ENCODE data around the gene PCSK1. TPM values are rescaled to one million over a fixed set of nuclear protein-coding genes. Genes with fewer than 3 reads are reported as not detected.
"Not testable (repeated sequence)": the region's sequence is repeated elsewhere in the genome, so short reads cannot be mapped to it uniquely, and the experiment has no call there.

Gene PCSK1
- total RNA-seq, 1 experiment from 2014 or later = not detected

DNA sequence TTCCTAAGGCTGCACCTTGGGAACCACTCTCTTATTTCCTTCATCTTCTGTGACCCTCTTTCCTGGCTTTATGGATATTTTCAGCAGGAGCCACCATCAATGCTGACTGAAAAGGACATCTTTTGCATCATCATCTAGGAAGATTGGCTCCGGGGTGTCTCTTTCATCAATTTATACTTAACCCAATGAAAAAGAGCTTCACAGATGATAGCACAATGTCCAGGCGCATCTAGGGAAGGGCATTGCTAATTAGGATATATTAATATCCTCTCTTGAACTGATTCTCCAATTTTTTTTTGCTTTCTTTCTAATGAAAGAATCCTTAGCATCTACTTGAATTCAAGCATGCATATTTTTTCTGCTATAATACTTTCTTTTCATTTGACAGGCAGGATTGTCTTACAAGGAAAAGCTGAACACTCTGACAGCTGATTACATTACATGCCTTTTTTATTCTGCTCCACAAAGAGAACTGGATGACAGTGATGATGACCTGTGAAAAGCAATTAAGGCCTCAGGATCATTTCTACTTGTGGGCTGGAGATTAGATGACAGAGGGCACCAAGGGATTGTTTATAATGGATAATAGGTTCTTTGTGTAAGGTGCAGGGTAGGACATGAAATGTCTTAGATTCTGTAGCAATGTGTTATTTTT lies 60.2 kb downstream of the PCSK1 start:
- no peaks in the 10 kb centered on the region for H3K36me3 ChIP-seq
- H3K4me1 ChIP-seq = no peaks in the 10 kb centered on the region
- no peaks in the 10 kb centered on the region for H3K9me3 ChIP-seq (replicated peaks)
- DNase-seq = no peak
- H3K27ac ChIP-seq = no peak overlapping the region
- H3K27me3 ChIP-seq = 0 out of 2 replicates have a peak, but pooled peaks cover 3% of the 10 kb centered on the region
- no peak overlapping the region for H3K4me3 ChIP-seq

DNA sequence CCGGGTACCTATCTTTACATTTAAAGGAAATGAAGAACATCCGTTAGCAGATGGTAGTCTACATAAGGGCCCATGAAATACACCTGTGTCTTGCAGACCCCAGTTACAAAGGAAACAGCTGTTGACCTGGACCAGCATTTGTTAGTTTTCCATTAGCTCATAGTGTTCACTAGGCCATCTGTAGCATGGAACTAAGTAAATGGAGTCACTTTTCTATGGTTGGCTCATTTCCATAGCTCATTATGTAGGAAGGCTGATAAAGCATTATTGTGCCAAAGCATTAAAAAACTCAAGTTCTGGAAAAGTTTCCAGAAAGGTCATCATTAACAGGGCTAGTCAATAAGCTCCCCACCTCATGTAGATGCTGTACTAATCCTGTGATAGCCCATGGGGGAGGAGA lies 62.1 kb downstream of the PCSK1 start:
- H3K4me1 ChIP-seq = no peaks in the 10 kb centered on the region
- H3K36me3 ChIP-seq = no peaks in the 10 kb centered on the region
- no peak for DNase-seq
- 0 out of 2 replicates have a peak, but pooled peaks cover 3% of the 10 kb centered on the region for H3K27me3 ChIP-seq
- no peak overlapping the region for H3K4me3 ChIP-seq
- no peaks in the 10 kb centered on the region for H3K9me3 ChIP-seq (replicated peaks)
- H3K27ac ChIP-seq = no peak overlapping the region

DNA sequence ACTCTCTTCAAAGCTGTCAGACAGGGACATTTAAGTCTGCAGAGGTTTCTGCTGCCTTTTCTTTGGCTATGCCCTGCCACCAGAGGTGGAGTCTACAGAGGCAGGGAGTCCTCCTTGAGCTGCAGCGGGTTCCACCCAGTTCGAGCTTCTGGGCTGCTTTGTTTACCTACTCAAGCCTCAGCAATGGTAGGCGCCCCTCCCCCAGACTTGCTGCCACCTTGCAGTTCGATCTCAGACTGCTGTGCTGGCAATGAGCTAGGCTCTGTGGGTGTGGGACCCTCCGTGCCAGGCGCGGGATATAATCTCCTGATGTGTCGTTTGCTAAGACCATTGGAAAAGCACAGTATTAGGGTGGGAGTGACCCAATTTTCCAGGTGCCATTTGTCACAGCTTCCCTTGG lies 65.7 kb downstream of the PCSK1 start:
- H3K27ac ChIP-seq; H3K9me3 ChIP-seq (replicated peaks); H3K27me3 ChIP-seq; H3K4me3 ChIP-seq; H3K4me1 ChIP-seq; H3K36me3 ChIP-seq; DNase-seq: not testable (repeated sequence)

DNA sequence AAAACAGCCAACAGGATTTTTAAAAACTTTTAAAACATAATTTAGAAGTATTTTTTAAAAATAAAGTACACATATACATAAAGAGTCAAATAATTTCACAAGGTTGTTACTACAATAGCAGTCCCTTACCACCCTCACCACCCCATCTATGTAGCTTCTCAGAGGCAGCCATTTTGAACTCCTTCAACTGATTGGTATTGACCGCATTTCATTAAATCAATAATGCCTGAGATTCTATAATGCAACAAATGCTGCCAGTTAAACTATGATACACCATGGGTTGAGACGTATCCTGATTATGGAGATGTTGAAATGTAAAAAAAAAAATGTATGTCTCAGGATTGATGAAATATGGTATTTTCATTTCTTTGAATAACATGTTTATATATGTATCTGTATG lies 78.8 kb downstream of the PCSK1 start:
- H3K9me3 ChIP-seq (replicated peaks) = no peaks in the 10 kb centered on the region
- no peaks in the 10 kb centered on the region for H3K27me3 ChIP-seq
- no peaks in the 10 kb centered on the region for H3K36me3 ChIP-seq
- H3K4me3 ChIP-seq = no peak overlapping the region
- no peak overlapping the region for H3K27ac ChIP-seq
- no peaks in the 10 kb centered on the region for H3K4me1 ChIP-seq
- no peak for DNase-seq

DNA sequence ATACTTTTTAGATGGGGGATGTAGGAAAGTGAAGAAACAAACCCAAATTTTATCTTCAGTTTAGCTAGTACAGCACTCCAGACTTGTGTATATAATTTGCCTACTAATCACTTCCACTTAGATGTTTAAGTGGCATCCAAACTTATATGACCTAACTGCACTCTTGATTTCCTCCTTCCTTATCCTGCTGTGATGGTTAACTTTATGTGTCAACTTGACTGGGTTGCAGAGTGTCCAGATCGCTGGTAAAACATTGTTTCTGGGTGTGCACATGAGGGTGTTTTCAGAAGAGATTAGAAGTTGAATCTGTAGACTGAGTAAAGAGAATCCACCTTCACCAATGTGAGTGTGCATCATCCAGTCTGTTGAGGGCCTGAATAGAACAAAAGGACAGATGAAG lies 79.8 kb downstream of the PCSK1 start:
- H3K27me3 ChIP-seq = no peaks in the 10 kb centered on the region
- H3K9me3 ChIP-seq (replicated peaks) = no peaks in the 10 kb centered on the region
- no peak overlapping the region for H3K27ac ChIP-seq
- no peak for DNase-seq
- no peak overlapping the region for H3K4me3 ChIP-seq
- H3K36me3 ChIP-seq = no peaks in the 10 kb centered on the region
- no peaks in the 10 kb centered on the region for H3K4me1 ChIP-seq

DNA sequence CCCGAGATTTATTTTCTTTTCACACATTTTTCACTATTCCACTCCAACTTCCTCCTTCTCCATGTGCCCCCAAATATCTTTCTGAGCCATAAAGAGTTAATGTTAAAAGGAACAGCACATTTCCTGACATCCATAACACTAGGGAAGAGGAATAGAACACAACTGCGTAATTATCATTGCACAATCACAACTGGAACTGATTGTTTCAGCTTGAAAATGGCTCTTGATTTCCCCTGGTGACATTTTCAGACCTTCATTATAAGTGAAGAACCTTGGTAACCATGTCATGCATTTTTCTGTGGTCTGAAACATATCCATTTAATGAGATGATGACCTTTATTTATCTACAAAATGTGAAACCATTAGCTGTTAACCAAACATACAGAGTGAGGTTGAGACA lies 82.4 kb downstream of the PCSK1 start:
- no peaks in the 10 kb centered on the region for H3K27me3 ChIP-seq

DNA sequence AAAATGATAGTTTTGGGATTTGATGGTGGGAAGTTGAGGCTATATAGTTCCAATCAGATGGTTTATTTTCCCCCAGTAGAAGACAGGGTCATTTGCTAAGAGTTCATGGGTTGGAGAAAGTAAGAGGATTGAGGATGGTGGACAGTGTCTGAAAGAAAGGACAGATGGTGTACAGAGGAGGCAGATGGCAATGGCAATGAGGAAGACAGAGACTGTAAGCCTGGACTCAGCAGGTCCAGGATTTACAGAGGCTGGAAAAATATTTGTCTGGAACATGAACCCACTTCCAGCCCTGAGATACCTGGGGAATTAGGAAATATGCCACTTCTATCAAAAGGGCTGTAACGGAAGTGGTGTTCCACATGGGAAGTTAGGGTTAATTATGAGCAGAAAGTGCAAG lies 84.5 kb downstream of the PCSK1 start:
- no peak overlapping the region for H3K4me3 ChIP-seq
- no peaks in the 10 kb centered on the region for H3K4me1 ChIP-seq
- no peak overlapping the region for H3K27ac ChIP-seq
- no peak for DNase-seq
- H3K9me3 ChIP-seq (replicated peaks) = no peaks in the 10 kb centered on the region
- H3K27me3 ChIP-seq = no peaks in the 10 kb centered on the region
- H3K36me3 ChIP-seq = no peaks in the 10 kb centered on the region

More for the DNA sequence above, 82.4 kb downstream of the PCSK1 start:
- DNase-seq = no peak
- Histone ChIP-seq H3K4me1 (no peaks in the 10 kb centered on the region), H3K36me3 (no peaks in the 10 kb centered on the region), H3K9me3 (replicated peaks) (no peaks in the 10 kb centered on the region), H3K4me3 (no peak overlapping the region), H3K27ac (no peak overlapping the region)

DNA sequence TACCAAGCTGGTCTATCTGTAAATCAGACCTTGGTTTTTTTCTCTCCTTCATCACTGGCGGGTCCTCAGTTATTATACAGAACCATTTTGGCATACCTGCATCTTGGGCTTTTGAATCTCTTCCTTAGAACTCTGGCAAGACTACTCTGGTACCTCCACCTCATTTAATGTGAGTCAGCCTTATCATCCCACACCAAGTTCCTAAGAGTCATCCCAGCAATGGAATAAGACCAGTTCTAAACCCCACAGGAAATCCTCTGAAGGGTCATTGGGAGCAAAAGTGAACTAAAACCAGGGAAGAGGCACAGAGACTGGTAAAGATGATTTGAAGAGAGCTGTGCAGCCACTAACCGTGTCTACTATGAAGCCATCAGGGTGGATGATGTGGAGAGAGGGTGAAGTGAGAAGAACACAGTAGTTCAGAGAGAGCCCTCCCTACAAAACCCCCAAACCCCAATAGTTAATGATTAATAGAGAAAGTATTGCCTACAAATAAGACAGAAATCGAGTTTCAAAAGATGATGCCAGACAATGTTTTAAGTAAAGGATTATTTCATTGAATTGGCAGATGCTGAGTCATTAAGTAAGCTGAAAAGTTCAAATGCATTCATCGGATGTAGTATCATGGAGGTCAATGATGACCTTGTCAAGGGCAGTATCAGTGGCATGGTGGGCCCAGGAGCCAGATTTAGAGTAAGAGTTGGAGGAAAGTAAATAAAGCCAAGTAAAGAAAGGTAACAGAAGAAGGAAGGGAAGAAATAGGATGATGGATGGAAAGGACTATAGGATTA lies 85.4 kb downstream of the PCSK1 start:
- H3K9me3 ChIP-seq (replicated peaks) = no peaks in the 10 kb centered on the region
- no peak for DNase-seq
- no peaks in the 10 kb centered on the region for H3K27me3 ChIP-seq
- H3K36me3 ChIP-seq = no peaks in the 10 kb centered on the region
- no peak overlapping the region for H3K4me3 ChIP-seq
- H3K27ac ChIP-seq = no peak overlapping the region
- H3K4me1 ChIP-seq = no peaks in the 10 kb centered on the region

DNA sequence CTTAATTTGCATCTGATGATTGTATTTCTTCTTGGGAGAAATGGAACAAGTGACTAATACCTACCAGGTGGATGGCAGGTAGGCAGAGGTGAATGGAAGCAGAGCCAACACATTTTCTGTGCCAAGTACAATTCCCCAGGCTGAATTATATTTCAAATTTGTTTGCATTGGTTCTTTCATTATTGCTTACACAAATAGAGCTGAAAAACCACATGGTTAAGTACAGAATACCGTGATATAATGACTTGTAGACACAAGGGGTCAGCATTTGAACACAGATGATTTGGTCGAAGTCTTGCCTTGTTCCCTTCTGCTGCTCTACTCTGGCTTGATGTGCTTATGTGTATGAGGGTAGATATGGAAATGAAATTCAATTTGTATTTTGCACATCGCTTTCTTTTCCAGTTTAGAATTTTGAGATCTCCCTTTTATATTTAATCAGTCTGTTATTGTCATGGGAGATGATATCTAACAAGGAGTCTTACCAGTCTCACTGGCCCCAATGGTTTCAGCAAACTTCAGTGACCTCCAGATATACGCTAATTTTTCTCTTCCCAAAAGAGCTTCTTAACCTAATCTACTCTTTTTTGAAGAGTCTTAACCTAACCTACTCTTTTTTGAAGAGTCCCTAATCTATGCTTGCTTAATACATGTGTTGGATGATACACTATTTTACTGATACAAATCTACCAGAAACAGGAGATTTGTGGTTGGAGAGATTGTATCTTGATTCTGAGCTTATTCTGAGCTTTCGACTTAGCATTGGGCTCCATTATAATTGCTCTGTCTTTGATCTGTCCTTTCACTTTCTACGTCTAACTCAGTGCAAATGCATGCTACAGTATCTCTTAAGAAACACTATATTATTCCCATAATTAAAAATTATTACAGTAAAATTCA lies 88.1 kb downstream of the PCSK1 start:
- H3K4me3 ChIP-seq = no peak overlapping the region
- no peaks in the 10 kb centered on the region for H3K9me3 ChIP-seq (replicated peaks)
- H3K4me1 ChIP-seq = no peaks in the 10 kb centered on the region
- no peaks in the 10 kb centered on the region for H3K27me3 ChIP-seq
- no peak overlapping the region for H3K27ac ChIP-seq
- peak; percentile 13 to 63 for DNase-seq
- H3K36me3 ChIP-seq = no peaks in the 10 kb centered on the region

DNA sequence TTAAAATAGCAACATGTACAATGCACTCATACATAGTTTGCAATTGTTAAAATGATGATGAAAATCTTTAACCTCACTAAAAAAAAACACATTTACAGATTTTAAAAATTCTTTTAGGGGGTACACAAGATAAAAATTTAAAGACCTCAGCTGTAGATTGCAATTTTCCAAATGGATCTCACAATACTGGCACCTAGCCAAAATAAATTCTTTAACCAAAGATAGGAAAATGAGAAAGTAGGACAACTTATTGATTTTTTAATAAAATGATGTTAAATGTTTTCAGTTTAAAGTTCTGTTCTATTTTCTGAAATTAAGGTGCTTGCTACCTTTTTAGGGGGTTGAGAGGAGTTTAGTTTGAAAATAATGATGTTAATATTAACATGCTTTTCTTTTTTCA lies 90.0 kb downstream of the PCSK1 start:
- Histone ChIP-seq H3K4me1 (no peaks in the 10 kb centered on the region), H3K27ac (no peak overlapping the region), H3K36me3 (no peaks in the 10 kb centered on the region), H3K27me3 (no peaks in the 10 kb centered on the region), H3K9me3 (replicated peaks) (no peaks in the 10 kb centered on the region), H3K4me3 (no peak overlapping the region)
- no peak for DNase-seq

DNA sequence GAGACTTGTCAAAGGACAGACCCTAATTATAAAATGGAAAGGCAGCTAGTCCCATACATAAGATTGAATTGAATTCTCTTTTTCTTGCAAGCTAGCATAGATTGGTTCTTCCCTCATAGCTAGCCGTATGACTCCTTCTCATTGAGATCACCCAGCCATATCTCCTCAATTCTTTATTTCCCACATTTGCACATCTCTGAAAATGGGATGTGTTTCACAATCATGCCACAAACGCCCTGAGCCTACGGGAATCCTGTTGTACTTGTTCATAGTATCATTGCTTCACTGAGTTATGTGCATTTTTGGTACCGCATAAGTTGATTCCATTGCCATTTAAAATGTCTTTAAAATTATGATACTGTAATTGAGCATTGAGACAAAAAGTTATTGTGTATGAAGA lies 90.5 kb downstream of the PCSK1 start:
- no peak overlapping the region for H3K27ac ChIP-seq
- no peaks in the 10 kb centered on the region for H3K36me3 ChIP-seq
- H3K4me1 ChIP-seq = no peaks in the 10 kb centered on the region
- H3K27me3 ChIP-seq = no peaks in the 10 kb centered on the region
- DNase-seq = no peak
- H3K4me3 ChIP-seq = no peak overlapping the region
- no peaks in the 10 kb centered on the region for H3K9me3 ChIP-seq (replicated peaks)

Other genes starting within 250 kb of the PCSK1 start
- 56.6 and 61.0 TPM in 2 replicates for gene CAST, start 229.1 kb upstream of the PCSK1 start, total RNA-seq (2014; rRNA removed; shearing (Covaris generic))